Progenitor cell of endocrine pancreas (in vitro differentiated cells): ENCODE results near the gene TRABD. TPM values are rescaled to one million over a fixed set of nuclear protein-coding genes. Genes with fewer than 3 reads are reported as not detected.
"Not testable (repeated sequence)": the region's sequence is repeated elsewhere in the genome, so short reads cannot be mapped to it uniquely, and the experiment has no call there.

ENCODE experiments used
- DNase-seq: peaks from one replicate; pipeline ENCODE4 v3.0.0; 2021; ENCODE audit warnings: low spot score; ENCODE audit not compliant: unreplicated experiment
- H3K27ac Mint-ChIP-seq: 2 replicates; pipeline ENCODE4 v1.8.0; 2021; ENCODE audit warnings: mild to moderate bottlenecking, moderate library complexity, mixed read lengths
- H3K27me3 Mint-ChIP-seq: 2 replicates; pipeline ENCODE4 v1.8.0; 2021; ENCODE audit warnings: mixed read lengths
- H3K36me3 Mint-ChIP-seq: 2 replicates; pipeline ENCODE4 v1.8.0; 2022; ENCODE audit warnings: mixed read lengths; ENCODE audit not compliant: insufficient read depth
- H3K4me1 Mint-ChIP-seq: 2 replicates; pipeline ENCODE4 v1.8.0; 2021; ENCODE audit warnings: low read depth, mixed read lengths
- H3K4me3 Mint-ChIP-seq: 2 replicates; pipeline ENCODE4 v1.8.0; 2021; ENCODE audit warnings: low read depth, mild to moderate bottlenecking, moderate library complexity, mixed read lengths
- H3K9me3 Mint-ChIP-seq: 2 replicates; pipeline ENCODE4 v1.8.0; 2021; ENCODE audit warnings: low read depth, mixed read lengths
- total RNA-seq: library from RNA; stranded (reverse); gene quantifications from 2 replicates; pipeline ENCODE4 v1.2.1, GENCODE V29; 2021
- TF ChIP-seq, protein P1 (sequence below): fragments of 200-600 bp; sonication (generic); IDR thresholded peaks from one replicate; pipeline ENCODE4 v1.5.0; 2021; ENCODE audit warnings: antibody characterized with exemption, mild to moderate bottlenecking; ENCODE audit not compliant: unreplicated experiment

The TRABD gene
- total RNA-seq, 1 donor from 2014 or later: 39.4 TPM

DNA sequence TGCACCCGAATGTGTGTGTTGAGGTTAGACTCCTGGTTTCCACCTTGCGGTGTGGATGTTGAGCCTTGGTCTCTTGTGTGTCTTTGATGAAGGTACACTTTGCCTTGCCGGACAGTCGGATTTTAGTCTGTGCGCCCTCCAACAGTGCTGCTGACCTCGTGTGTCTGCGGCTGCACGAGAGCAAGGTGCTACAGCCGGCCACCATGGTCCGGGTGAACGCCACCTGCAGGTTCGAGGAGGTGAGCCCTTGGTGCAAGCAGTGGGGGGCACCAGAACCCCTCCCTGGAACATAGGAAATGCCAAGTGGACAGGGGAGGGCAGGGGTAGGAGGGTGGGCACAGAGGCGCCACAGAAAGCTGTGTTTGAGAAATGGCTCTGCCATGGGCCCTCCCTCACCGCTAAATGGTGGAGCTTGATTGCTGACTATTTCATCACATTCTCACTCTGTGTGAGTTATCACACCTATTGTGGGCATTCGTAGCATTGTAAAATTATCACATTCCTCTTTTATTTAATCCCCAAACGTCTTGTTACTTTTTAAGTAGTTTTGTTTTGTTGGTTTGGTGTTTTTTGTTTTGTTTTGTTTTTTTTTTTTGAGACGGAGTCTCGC, 41.6 kb upstream of the TRABD start:
- H3K9me3 Mint-ChIP-seq: no peaks in the 10 kb centered on the region
- H3K27ac Mint-ChIP-seq: no peak overlapping the region
- peaks cover 33% of the 10 kb centered on the region for H3K27me3 Mint-ChIP-seq
- no peak for DNase-seq
- TF ChIP-seq, protein P1, sequence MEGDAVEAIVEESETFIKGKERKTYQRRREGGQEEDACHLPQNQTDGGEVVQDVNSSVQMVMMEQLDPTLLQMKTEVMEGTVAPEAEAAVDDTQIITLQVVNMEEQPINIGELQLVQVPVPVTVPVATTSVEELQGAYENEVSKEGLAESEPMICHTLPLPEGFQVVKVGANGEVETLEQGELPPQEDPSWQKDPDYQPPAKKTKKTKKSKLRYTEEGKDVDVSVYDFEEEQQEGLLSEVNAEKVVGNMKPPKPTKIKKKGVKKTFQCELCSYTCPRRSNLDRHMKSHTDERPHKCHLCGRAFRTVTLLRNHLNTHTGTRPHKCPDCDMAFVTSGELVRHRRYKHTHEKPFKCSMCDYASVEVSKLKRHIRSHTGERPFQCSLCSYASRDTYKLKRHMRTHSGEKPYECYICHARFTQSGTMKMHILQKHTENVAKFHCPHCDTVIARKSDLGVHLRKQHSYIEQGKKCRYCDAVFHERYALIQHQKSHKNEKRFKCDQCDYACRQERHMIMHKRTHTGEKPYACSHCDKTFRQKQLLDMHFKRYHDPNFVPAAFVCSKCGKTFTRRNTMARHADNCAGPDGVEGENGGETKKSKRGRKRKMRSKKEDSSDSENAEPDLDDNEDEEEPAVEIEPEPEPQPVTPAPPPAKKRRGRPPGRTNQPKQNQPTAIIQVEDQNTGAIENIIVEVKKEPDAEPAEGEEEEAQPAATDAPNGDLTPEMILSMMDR: no peak
- no peaks in the 10 kb centered on the region for H3K36me3 Mint-ChIP-seq
- H3K4me3 Mint-ChIP-seq: no peak overlapping the region
- H3K4me1 Mint-ChIP-seq: peaks cover 25% of the 10 kb centered on the region

DNA sequence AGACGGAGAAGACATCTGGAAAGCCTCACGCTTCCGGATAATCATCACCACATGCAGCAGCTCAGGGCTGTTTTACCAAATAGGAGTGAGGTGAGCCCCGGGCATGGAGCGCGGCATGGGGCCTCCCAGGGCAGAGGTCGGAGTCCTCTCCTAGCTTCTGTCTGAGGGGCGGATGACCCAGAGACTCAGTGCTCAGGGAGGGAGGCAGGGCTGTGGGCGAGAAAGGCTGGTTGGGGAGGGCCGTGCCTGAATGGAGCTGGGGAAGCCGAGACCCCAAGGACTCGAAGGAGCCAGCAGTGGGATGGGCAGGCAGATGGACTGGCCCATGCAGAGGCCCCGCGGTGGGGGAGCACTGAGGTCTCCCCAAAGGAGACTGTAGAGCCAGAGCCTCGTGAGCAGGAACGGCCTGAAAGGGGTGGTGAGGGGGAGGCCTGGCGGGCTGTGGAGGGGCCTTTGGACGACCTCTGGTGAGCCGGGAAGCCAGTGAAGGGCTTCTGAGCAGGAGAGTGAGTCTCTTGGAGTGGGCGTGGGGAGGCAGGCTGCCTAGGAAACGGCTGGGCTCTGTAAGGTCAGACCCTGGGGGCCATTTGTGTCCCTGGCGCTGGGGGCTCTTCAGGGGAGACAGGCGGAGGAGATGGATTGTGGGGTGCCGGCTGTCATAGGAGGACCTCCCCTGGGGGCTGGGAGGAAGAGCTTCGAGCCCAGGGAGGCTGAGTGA, 39.8 kb upstream of the TRABD start:
- peaks cover 18% of the 10 kb centered on the region for H3K4me1 Mint-ChIP-seq
- H3K27me3 Mint-ChIP-seq: peaks cover 46% of the 10 kb centered on the region
- peak overlapping the region; percentile 45 for H3K27ac Mint-ChIP-seq
- no peak for DNase-seq
- TF ChIP-seq, protein P1: no peak
- H3K4me3 Mint-ChIP-seq: no peak overlapping the region
- H3K9me3 Mint-ChIP-seq: no peaks in the 10 kb centered on the region
- H3K36me3 Mint-ChIP-seq: no peaks in the 10 kb centered on the region

DNA sequence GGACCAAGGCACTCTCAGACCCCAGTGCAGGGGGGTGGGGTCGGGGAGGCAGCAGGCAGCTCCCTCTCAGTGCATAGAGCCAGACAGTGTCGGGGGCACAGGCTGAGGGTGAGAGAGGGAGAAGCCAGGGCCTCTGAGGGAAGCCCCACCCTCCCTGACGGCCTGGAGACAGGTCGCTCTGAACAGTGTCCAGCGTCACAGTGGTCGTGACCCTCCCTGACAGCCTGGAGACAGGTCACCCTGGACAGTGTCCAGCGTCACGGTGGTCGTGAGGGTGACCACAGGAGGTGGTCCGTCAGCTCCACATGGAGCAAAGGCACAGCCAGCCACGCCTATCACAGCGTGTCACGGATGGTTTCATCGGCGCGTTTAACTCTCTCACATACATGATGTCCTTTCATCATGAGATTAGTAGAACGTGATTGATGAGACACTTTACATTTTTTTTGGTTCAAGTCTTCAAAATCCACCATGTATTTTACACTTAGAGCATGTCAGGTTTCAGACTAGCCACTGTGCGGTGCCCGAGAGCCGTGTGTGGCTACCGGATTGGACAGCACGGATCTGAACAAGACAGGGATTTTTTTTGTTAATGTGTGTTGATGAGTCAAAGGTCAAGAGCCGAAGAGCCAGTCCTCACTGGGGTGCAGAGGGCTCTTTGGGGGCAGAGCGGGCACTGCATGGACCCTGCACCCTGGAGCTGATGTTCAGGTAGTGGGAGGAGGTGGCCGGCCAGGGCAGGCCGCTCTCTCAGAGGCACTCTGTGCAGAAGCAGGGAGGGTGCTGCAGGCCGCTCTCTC, 39.1 kb upstream of the TRABD start:
- H3K36me3 Mint-ChIP-seq: no peaks in the 10 kb centered on the region
- peak overlapping the region; percentile 53 for H3K27ac Mint-ChIP-seq
- H3K27me3 Mint-ChIP-seq: peaks cover 49% of the 10 kb centered on the region
- no peak overlapping the region for H3K4me3 Mint-ChIP-seq
- TF ChIP-seq, protein P1: peak; percentile 38
- H3K9me3 Mint-ChIP-seq: no peaks in the 10 kb centered on the region
- no peak for DNase-seq
- peaks cover 18% of the 10 kb centered on the region for H3K4me1 Mint-ChIP-seq

DNA sequence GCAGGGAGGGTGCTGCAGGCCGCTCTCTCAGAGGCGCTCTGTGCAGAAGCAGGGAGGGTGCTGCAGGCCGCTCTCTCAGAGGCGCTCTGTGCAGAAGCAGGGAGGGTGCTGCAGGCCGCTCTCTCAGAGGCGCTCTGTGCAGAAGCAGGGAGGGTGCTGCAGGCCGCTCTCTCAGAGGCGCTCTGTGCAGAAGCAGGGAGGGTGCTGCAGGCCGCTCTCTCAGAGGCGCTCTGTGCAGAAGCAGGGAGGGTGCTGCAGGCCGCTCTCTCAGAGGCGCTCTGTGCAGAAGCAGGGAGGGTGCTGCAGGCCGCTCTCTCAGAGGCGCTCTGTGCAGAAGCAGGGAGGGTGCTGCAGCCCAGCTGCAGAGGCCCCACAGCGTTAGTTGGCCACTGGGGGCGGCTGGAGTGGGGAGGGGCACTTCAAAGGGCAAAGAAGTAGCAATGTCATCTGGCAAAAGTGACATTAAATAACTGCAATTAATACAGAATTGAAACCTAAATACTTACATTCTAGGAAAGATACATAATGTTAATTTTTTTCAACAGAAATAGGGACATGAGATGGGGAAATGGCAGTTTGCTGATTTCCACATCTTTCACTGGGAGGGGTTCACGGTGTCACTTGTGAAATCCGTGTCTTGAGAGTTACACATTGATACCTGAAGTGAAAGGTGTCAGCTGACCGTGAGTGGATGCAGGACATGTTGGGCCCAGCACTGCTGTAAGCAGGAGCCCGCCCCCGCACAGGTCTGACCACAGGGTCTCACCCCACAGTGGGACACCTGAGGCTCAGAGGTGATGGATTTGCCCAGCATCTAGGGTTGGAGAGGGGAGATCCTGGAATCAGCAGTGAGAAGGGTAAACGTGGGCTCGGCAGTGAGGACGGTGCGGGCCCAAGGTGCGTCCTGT, 38.2 kb upstream of the TRABD start:
- DNase-seq, H3K9me3 Mint-ChIP-seq, H3K27ac Mint-ChIP-seq, H3K4me3 Mint-ChIP-seq, H3K36me3 Mint-ChIP-seq: not testable (repeated sequence)
- peaks cover 43% of the 10 kb centered on the region for H3K27me3 Mint-ChIP-seq
- peaks cover 11% of the 10 kb centered on the region for H3K4me1 Mint-ChIP-seq

DNA sequence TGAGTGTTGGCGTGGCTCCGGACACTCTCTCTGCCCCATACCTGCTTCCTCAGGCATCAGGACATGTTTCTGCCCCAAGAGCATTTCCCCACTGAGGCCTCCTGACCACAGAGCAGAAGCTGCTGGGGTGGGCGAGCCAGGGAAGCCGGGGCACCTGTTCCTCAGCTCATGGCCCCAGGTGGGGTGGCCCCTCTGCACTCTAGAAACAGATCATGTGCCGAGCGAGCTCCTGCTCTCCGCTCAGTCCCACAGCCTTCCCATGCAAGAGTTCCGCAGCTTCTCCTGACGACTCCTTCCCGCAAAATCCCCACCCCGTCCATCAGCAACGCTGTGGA, 37.6 kb upstream of the TRABD start:
- no peaks in the 10 kb centered on the region for H3K9me3 Mint-ChIP-seq
- H3K36me3 Mint-ChIP-seq: no peaks in the 10 kb centered on the region
- H3K4me3 Mint-ChIP-seq: no peak overlapping the region
- TF ChIP-seq, protein P1: no peak
- peaks cover 10% of the 10 kb centered on the region for H3K4me1 Mint-ChIP-seq
- no peak for DNase-seq
- H3K27ac Mint-ChIP-seq: no peak overlapping the region
- H3K27me3 Mint-ChIP-seq: peaks cover 41% of the 10 kb centered on the region
